Astrocyte (in vitro differentiated cells and primary cell): ENCODE results near the gene ADGRD2. TPM values are rescaled to one million over a fixed set of nuclear protein-coding genes. Genes with fewer than 3 reads are reported as not detected.

Experiments used
- DNase-seq: peaks from one replicate; pipeline ENCODE4 v3.0.0-alpha.2; 2010; ENCODE audit warnings: low read depth
- FAIRE-seq: peaks from 2 replicates; lab custom pipeline; 2011; peaks lifted over from hg19 to GRCh38; lab: Jason Lieb, UNC
- H2AFZ ChIP-seq: 2 replicates; pipeline ENCODE4 v1.6.0; 2012; ENCODE audit warnings: low read depth, low read length, inconsistent platforms
- H3K27ac ChIP-seq: 2 replicates; pipeline ENCODE4 v1.5.1; 2011; ENCODE audit warnings: low read depth, low read length, inconsistent platforms
- H3K27me3 ChIP-seq: 2 replicates; pipeline ENCODE4 v1.6.0; 2011; ENCODE audit warnings: low read length, inconsistent platforms; ENCODE audit not compliant: insufficient read depth
- H3K36me3 ChIP-seq: 2 replicates; pipeline ENCODE4 v1.5.1; 2011; ENCODE audit warnings: low read length, inconsistent platforms; ENCODE audit not compliant: insufficient read depth
- H3K4me1 ChIP-seq: 2 replicates; pipeline ENCODE4 v1.5.1; 2011; ENCODE audit warnings: low read length, inconsistent platforms; ENCODE audit not compliant: insufficient read depth
- H3K4me2 ChIP-seq: 2 replicates; pipeline ENCODE4 v1.6.0; 2012; ENCODE audit warnings: low read length, inconsistent platforms
- H3K4me3 ChIP-seq: 2 replicates; pipeline ENCODE4 v1.5.1; 2011; ENCODE audit warnings: low read depth, mild to moderate bottlenecking, low read length, inconsistent platforms; ENCODE audit not compliant: insufficient read depth
- H3K79me2 ChIP-seq: 2 replicates; pipeline ENCODE4 v1.6.0; 2012; ENCODE audit warnings: mild to moderate bottlenecking, low read length, inconsistent platforms; ENCODE audit not compliant: insufficient read depth
- H3K9ac ChIP-seq: 2 replicates; pipeline ENCODE4 v1.6.0; 2012; ENCODE audit warnings: mild to moderate bottlenecking, low read length, inconsistent platforms
- H3K9me3 ChIP-seq: 2 replicates; pipeline ENCODE4 v1.5.1; 2012; ENCODE audit warnings: low read depth, mild to moderate bottlenecking, low read length, inconsistent platforms; ENCODE audit not compliant: insufficient read depth
- H4K20me1 ChIP-seq: 2 replicates; pipeline ENCODE4 v1.6.0; 2012; ENCODE audit warnings: low read length, inconsistent platforms; ENCODE audit not compliant: insufficient read depth
- H3K27ac Mint-ChIP-seq: one replicate; pipeline ENCODE4 v1.8.0; 2021; ENCODE audit warnings: mild to moderate bottlenecking, mixed read lengths; ENCODE audit not compliant: unreplicated experiment
- H3K27me3 Mint-ChIP-seq: one replicate; pipeline ENCODE4 v1.8.0; 2021; ENCODE audit warnings: low read depth, mixed read lengths; ENCODE audit not compliant: unreplicated experiment
- H3K36me3 Mint-ChIP-seq: one replicate; pipeline ENCODE4 v1.8.0; 2021; ENCODE audit warnings: low read depth, mixed read lengths; ENCODE audit not compliant: unreplicated experiment
- H3K4me1 Mint-ChIP-seq: one replicate; pipeline ENCODE4 v1.8.0; 2021; ENCODE audit warnings: low read depth, mixed read lengths; ENCODE audit not compliant: unreplicated experiment
- H3K4me3 Mint-ChIP-seq: one replicate; pipeline ENCODE4 v1.8.0; 2021; ENCODE audit warnings: mild to moderate bottlenecking, moderate library complexity, mixed read lengths; ENCODE audit not compliant: unreplicated experiment
- H3K9me3 Mint-ChIP-seq: one replicate; pipeline ENCODE4 v1.8.0; 2021; ENCODE audit warnings: mild to moderate bottlenecking, mixed read lengths; ENCODE audit not compliant: unreplicated experiment
- EZH2 ChIP-seq: IDR thresholded peaks from 2 replicates; pipeline ENCODE4 v1.6.1; 2012; ENCODE audit warnings: mild to moderate bottlenecking, low read length, inconsistent platforms; ENCODE audit not compliant: insufficient read depth
- total RNA-seq: library from RNA; stranded (reverse); gene quantifications from 2 replicates; pipeline ENCODE4 v1.2.1, GENCODE V29; 2021
- TF ChIP-seq, protein P1 (sequence below): IDR thresholded peaks from 2 replicates; pipeline ENCODE4 v1.5.1; 2011; ENCODE audit warnings: low read depth, mild to moderate bottlenecking, inconsistent platforms, low read length, moderate library complexity; ENCODE audit not compliant: insufficient read depth

ADGRD2 gene
- total RNA-seq, 1 donor from 2014 or later: not detected

DNA sequence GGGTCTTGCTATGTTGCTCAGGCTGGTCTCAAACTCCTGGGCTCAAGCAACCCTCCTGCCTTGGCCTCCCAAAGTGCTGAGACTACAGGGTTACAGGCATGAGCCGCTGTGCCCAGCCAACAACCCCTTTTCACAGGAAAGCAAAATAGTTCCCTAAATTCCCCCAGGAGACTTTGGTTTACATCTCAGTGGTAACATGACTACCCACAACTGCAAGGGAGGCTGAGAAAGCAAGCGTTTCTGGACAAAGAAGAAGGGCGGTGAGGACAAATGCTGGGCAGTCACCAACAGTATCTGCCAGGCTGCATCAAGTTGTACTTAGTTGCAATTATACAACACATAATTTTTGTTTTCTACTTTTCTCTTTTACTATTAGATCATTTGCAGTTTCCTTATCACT lies 7.4 kb upstream of the ADGRD2 start:
- no peak overlapping the region for H3K9ac ChIP-seq
- no peaks in the 10 kb centered on the region for H3K79me2 ChIP-seq
- H3K4me1 Mint-ChIP-seq: no peaks in the 10 kb centered on the region
- H3K9me3 Mint-ChIP-seq: peaks cover 3% of the 10 kb centered on the region
- no peaks in the 10 kb centered on the region for H3K4me1 ChIP-seq
- no peak overlapping the region for H3K27ac Mint-ChIP-seq
- no peak for TF ChIP-seq EZH2
- TF ChIP-seq, protein P1, sequence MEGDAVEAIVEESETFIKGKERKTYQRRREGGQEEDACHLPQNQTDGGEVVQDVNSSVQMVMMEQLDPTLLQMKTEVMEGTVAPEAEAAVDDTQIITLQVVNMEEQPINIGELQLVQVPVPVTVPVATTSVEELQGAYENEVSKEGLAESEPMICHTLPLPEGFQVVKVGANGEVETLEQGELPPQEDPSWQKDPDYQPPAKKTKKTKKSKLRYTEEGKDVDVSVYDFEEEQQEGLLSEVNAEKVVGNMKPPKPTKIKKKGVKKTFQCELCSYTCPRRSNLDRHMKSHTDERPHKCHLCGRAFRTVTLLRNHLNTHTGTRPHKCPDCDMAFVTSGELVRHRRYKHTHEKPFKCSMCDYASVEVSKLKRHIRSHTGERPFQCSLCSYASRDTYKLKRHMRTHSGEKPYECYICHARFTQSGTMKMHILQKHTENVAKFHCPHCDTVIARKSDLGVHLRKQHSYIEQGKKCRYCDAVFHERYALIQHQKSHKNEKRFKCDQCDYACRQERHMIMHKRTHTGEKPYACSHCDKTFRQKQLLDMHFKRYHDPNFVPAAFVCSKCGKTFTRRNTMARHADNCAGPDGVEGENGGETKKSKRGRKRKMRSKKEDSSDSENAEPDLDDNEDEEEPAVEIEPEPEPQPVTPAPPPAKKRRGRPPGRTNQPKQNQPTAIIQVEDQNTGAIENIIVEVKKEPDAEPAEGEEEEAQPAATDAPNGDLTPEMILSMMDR: no peak
- DNase-seq: no peak
- no peaks in the 10 kb centered on the region for H3K36me3 ChIP-seq
- H3K4me2 ChIP-seq: no peak overlapping the region
- peaks cover 2% of the 10 kb centered on the region for H3K27me3 ChIP-seq
- peaks cover 2% of the 10 kb centered on the region for H3K36me3 Mint-ChIP-seq
- no peak overlapping the region for H2AFZ ChIP-seq
- H3K4me3 ChIP-seq: no peak overlapping the region
- no peak for FAIRE-seq
- peaks cover 12% of the 10 kb centered on the region for H3K27me3 Mint-ChIP-seq
- H3K27ac ChIP-seq: no peak overlapping the region
- no peak overlapping the region for H3K4me3 Mint-ChIP-seq
- H4K20me1 ChIP-seq: no peaks in the 10 kb centered on the region
- H3K9me3 ChIP-seq: no peaks in the 10 kb centered on the region

DNA sequence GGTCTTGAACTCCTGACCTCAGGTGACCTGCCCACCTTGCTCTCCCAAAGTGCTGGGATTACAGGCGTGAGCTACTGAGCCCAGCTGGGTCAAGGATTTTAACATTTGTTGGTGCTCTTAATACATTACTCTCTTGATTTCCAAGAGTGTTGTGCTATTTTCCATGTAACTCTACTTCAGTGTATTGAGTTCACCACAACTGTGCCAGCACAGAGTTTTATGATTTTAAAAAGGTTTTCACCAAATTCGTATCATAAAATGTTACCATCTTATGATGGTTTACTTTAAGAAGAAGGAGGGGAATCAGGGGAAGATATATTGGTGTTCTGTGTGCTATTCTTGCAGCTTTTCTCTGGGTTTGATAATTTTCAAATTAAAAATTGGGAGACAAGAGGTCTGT lies 6.6 kb upstream of the ADGRD2 start:
- FAIRE-seq: no peak
- Mint-ChIP-seq H3K9me3 (peaks cover 5% of the 10 kb centered on the region), H3K4me1 (no peaks in the 10 kb centered on the region), H3K4me3 (no peak overlapping the region), H3K27me3 (peaks cover 13% of the 10 kb centered on the region), H3K27ac (no peak overlapping the region), H3K36me3 (peaks cover 2% of the 10 kb centered on the region)
- Histone ChIP-seq H2AFZ (no peak overlapping the region), H3K27me3 (peaks cover 3% of the 10 kb centered on the region), H3K79me2 (no peaks in the 10 kb centered on the region), H3K27ac (no peak overlapping the region), H3K36me3 (no peaks in the 10 kb centered on the region), H3K9ac (no peak overlapping the region), H3K4me3 (no peak overlapping the region), H3K4me1 (no peaks in the 10 kb centered on the region), H3K4me2 (no peak overlapping the region), H4K20me1 (no peaks in the 10 kb centered on the region), H3K9me3 (no peaks in the 10 kb centered on the region)
- TF ChIP-seq, protein P1: no peak
- no peak for TF ChIP-seq EZH2
- DNase-seq: no peak

DNA sequence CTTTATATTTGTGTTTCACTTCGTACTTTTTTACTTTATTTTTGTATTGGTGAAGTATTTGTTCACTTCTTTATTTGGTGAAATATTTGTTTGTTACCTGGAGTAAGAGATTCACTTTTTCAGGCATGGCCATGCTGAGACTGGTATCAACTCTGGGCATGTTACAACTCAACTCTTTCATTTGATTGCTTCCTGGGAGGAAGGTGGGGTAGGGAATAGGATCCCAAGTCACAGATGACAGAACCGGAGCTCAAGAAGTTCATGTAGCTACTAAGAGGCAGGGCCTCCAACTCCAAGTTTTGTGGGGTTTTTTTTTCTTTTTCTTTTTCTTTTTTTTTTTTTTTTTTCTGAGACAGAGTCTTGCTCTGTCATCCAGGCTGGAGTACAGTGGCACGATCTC lies 6.1 kb upstream of the ADGRD2 start:
- Histone ChIP-seq H3K36me3 (no peaks in the 10 kb centered on the region), H3K4me2 (no peak overlapping the region), H3K9ac (no peak overlapping the region), H3K79me2 (no peaks in the 10 kb centered on the region), H3K4me1 (no peaks in the 10 kb centered on the region), H3K4me3 (no peak overlapping the region), H4K20me1 (no peaks in the 10 kb centered on the region), H2AFZ (no peak overlapping the region), H3K27ac (no peak overlapping the region), H3K27me3 (peaks cover 3% of the 10 kb centered on the region), H3K9me3 (no peaks in the 10 kb centered on the region)
- TF ChIP-seq, protein P1: no peak
- TF ChIP-seq EZH2: no peak
- no peak overlapping the region for H3K4me3 Mint-ChIP-seq
- no peaks in the 10 kb centered on the region for H3K4me1 Mint-ChIP-seq
- peaks cover 16% of the 10 kb centered on the region for H3K27me3 Mint-ChIP-seq
- DNase-seq (no peak), FAIRE-seq (no peak)
- no peak overlapping the region for H3K27ac Mint-ChIP-seq
- peaks cover 5% of the 10 kb centered on the region for H3K9me3 Mint-ChIP-seq
- H3K36me3 Mint-ChIP-seq: peaks cover 2% of the 10 kb centered on the region
